GM23338 (cell line): ENCODE data around the gene BAG5. TPM values are rescaled to one million over a fixed set of nuclear protein-coding genes. Genes with fewer than 3 reads are reported as not detected.

ENCODE experiments used
- ATAC-seq: fragments of 200-7000 bp; cut with Tn5 transposase; 3 replicates; pipeline ENCODE4 v1.9.1; 2020
- DNase-seq: peaks from one replicate; pipeline ENCODE4 v3.0.0-alpha.2; 2015; ENCODE audit warnings: low spot score
- H2AFZ ChIP-seq: fragments of 200-600 bp; sonication (generic); 2 replicates; pipeline ENCODE4 v1.8.0; 2016; ENCODE audit warnings: antibody characterized with exemption, mild to moderate bottlenecking, moderate library complexity
- H3F3A ChIP-seq: fragments of 200-600 bp; sonication (generic); replicated peaks from 2 replicates; pipeline ENCODE4 v1.8.0; 2017; ENCODE audit warnings: antibody characterized with exemption, mixed run types, low read depth
- H3K27ac ChIP-seq: fragments of 200-600 bp; sonication (generic); 2 replicates; pipeline ENCODE4 v1.6.1; 2016; ENCODE audit warnings: low read depth
- H3K27me3 ChIP-seq: fragments of 200-600 bp; sonication (generic); 2 replicates; pipeline ENCODE4 v1.8.0; 2016; ENCODE audit warnings: mild to moderate bottlenecking, mixed run types, moderate library complexity; ENCODE audit not compliant: insufficient read depth
- H3K36me3 ChIP-seq: fragments of 200-600 bp; sonication (generic); 2 replicates; pipeline ENCODE4 v1.8.0; 2016; ENCODE audit warnings: mild to moderate bottlenecking; ENCODE audit not compliant: insufficient read depth
- H3K4me1 ChIP-seq: fragments of 200-600 bp; sonication (generic); 2 replicates; pipeline ENCODE4 v1.8.0; 2016; ENCODE audit warnings: mild to moderate bottlenecking, moderate library complexity; ENCODE audit not compliant: insufficient read depth
- H3K4me2 ChIP-seq: fragments of 200-600 bp; sonication (generic); 2 replicates; pipeline ENCODE4 v1.7.1; 2017; ENCODE audit warnings: mixed run types
- H3K4me3 ChIP-seq: fragments of 200-600 bp; sonication (generic); 2 replicates; pipeline ENCODE4 v1.6.1; 2016; ENCODE audit warnings: mixed run types
- H3K79me2 ChIP-seq: fragments of 200-600 bp; sonication (generic); replicated peaks from 2 replicates; pipeline ENCODE4 v1.8.0; 2017; ENCODE audit warnings: mild to moderate bottlenecking; ENCODE audit not compliant: insufficient read depth
- H3K9me2 ChIP-seq: fragments of 200-600 bp; sonication (generic); 2 replicates; pipeline ENCODE4 v1.8.0; 2017; ENCODE audit not compliant: insufficient read depth
- H4K20me1 ChIP-seq: fragments of 200-600 bp; sonication (generic); replicated peaks from 2 replicates; pipeline ENCODE4 v1.8.0; 2017; ENCODE audit warnings: mild to moderate bottlenecking; ENCODE audit not compliant: insufficient read depth
- H3K27ac Mint-ChIP-seq: 2 replicates; pipeline ENCODE4 v1.8.0; 2020; ENCODE audit warnings: inconsistent platforms, mild to moderate bottlenecking, moderate library complexity, mixed read lengths
- H3K27me3 Mint-ChIP-seq: 3 replicates; pipeline ENCODE4 v1.8.0; 2022; ENCODE audit warnings: low read depth, mild to moderate bottlenecking, moderate library complexity, mixed read lengths, inconsistent platforms; ENCODE audit not compliant: insufficient read depth, poor library complexity
- H3K36me3 Mint-ChIP-seq: 3 replicates; pipeline ENCODE4 v1.8.0; 2021; ENCODE audit warnings: low read depth, mild to moderate bottlenecking, inconsistent platforms, moderate library complexity, mixed read lengths
- H3K4me1 Mint-ChIP-seq: 3 replicates; pipeline ENCODE4 v1.8.0; 2020; ENCODE audit warnings: mild to moderate bottlenecking, inconsistent platforms, mixed read lengths
- H3K4me3 Mint-ChIP-seq: 3 replicates; pipeline ENCODE4 v1.8.0; 2021; ENCODE audit warnings: moderate library complexity, mild to moderate bottlenecking, inconsistent platforms, mixed read lengths
- H3K9me3 Mint-ChIP-seq: 3 replicates; pipeline ENCODE4 v1.8.0; 2020; ENCODE audit warnings: moderate library complexity, mild to moderate bottlenecking, inconsistent platforms, mixed read lengths
- CREB1 ChIP-seq: fragments of 250-450 bp; sonication (Bioruptor Pico); IDR thresholded peaks from 2 replicates; pipeline ENCODE4 v1.5.0; 2020; ENCODE audit warnings: low read depth, mild to moderate bottlenecking, moderate library complexity
- CTCF ChIP-seq, 2 experiments: fragments of 200-600 bp in 1 of 2; sonication (generic) in 1 of 2; conservative IDR thresholded peaks; 2 replicates each; pipeline versions ENCODE4 v1.5.1 to v1.6.1; 2016 to 2017; ENCODE audit warnings: antibody characterized with exemption in 2 of 2, low read depth in 2 of 2, mild to moderate bottlenecking in 2 of 2, moderate library complexity in 1 of 2
- EZH2 ChIP-seq: fragments of 200-600 bp; sonication (generic); IDR thresholded peaks from one replicate; pipeline ENCODE4 v1.8.0; 2017; ENCODE audit warnings: antibody characterized with exemption, mild to moderate bottlenecking, low read depth; ENCODE audit not compliant: unreplicated experiment
- EZH2phosphoT487 ChIP-seq: fragments of 200-600 bp; sonication (generic); IDR thresholded peaks from one replicate; pipeline ENCODE4 v1.8.1; 2018; ENCODE audit warnings: antibody characterized with exemption; ENCODE audit not compliant: unreplicated experiment
- JUNB ChIP-seq: IDR thresholded peaks from one replicate; pipeline ENCODE4 v1.6.1; 2016; ENCODE audit warnings: antibody characterized with exemption; ENCODE audit not compliant: unreplicated experiment
- POLR2AphosphoS5 ChIP-seq: IDR thresholded peaks from 2 replicates; pipeline ENCODE4 v1.6.1; 2016; ENCODE audit warnings: antibody characterized with exemption, low read depth
- ZNF114 ChIP-seq: fragments of 250-450 bp; sonication (Bioruptor Pico); IDR thresholded peaks from 2 replicates; pipeline ENCODE4 v1.5.0; 2020; ENCODE audit warnings: mild to moderate bottlenecking, moderate library complexity
- ZNF331 ChIP-seq: fragments of 250-450 bp; sonication (Bioruptor Pico); IDR thresholded peaks from 2 replicates; pipeline ENCODE4 v1.5.0; 2020; ENCODE audit warnings: low read depth, mild to moderate bottlenecking, moderate library complexity
- polyA plus RNA-seq: library from polyadenylated mRNA; unstranded; fragments of >200 nt; fragmentation: Nextera tagmentation; extraction: Ambion mirVana; gene quantifications from 2 replicates; pipeline ENCODE4 v1.2.1, GENCODE V29; 2016
- total RNA-seq: library from RNA; depleted of rRNA; stranded (reverse); fragments of >200 nt; shearing (Covaris generic); gene quantifications from 2 replicates; pipeline ENCODE4 v1.2.3, GENCODE V29; 2014
- TF ChIP-seq, protein P1 (sequence below): IDR thresholded peaks from one replicate; pipeline ENCODE4 v1.6.1; 2018; ENCODE audit warnings: antibody characterized with exemption; ENCODE audit not compliant: unreplicated experiment

The BAG5 gene
- total and polyA plus RNA-seq, 2 experiments from 2014 or later, result 21.1 to 29.2 TPM

DNA sequence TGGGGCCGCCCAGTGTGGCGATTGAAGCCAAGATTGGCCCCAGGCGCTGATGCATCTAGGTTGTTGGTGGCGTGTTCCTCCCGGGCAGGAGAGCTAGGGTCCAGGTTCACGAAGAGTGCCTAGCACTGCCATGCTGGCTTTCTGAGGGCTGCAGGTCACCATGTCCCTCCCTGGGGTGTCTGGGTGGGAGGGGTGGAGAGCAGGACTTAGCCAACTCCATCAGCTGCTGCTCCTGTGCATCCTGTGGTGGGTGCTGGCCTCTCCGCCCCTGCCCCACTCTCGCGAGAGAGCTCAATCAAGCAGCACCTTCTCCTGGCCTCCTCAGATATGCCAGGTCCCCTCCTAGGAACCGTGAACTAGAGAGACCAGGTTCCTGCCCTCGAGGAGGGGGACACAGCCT, 31.6 kb downstream of the BAG5 start:
- Mint-ChIP-seq H3K27me3 (peaks cover 16% of the 10 kb centered on the region), H3K27ac (no peak overlapping the region), H3K36me3 (peaks cover 4% of the 10 kb centered on the region; the same call in 1 of the 3 replicates), H3K4me1 (peaks cover 19% of the 10 kb centered on the region), H3K4me3 (peak overlapping the region; percentile 96; the same call in 2 of the 3 replicates), H3K9me3 (no peaks in the 10 kb centered on the region; the same call in 2 of the 3 replicates)
- Histone ChIP-seq H3K4me1 (peaks cover 4% of the 10 kb centered on the region; the same call in 1 of the 2 replicates), H3K36me3 (no peaks in the 10 kb centered on the region), H3K27ac (no peak overlapping the region), H3F3A (0 out of 2 replicates have a peak, but pooled peaks cover 6% of the 10 kb centered on the region), H3K27me3 (peaks cover under 1% of the 10 kb centered on the region; the same call in 1 of the 2 replicates), H2AFZ (no peak overlapping the region), H3K9me2 (no peaks in the 10 kb centered on the region), H3K79me2 (peaks cover 22% of the 10 kb centered on the region), H3K4me3 (no peak overlapping the region), H4K20me1 (peaks cover 10% of the 10 kb centered on the region), H3K4me2 (no peak overlapping the region)
- ATAC-seq, result no peak
- no peak for TF ChIP-seq ZNF114 (CRISPR knock-in tag)
- no peak for TF ChIP-seq CTCF (conservative IDR thresholded peaks at IDR 0.05; ENCODE audit: low read depth in 2 of 2)
- no peak for TF ChIP-seq EZH2phosphoT487
- TF ChIP-seq EZH2, result no peak
- no peak for TF ChIP-seq JUNB
- no peak for TF ChIP-seq POLR2AphosphoS5
- no peak for DNase-seq

DNA sequence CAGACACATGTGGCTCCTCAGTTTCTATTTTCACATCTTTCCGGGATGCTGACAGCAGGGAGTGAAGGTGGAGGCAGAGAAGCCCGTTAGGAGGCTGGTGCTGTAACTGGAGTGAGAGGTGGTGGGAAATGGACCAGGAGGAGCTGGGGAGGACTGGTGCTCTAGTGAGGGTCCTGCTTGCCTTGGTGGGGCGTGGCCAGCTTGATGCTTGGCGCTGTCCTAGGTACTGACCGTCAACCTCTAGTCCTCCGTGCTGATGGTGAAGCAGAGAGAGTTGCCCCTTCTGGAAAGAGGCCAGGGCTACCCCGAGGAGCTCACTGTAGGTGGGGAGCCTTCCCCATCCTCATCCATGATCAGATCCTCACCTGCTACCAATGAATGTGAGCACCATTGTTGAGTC, 32.1 kb downstream of the BAG5 start:
- peak; percentile 47 for ATAC-seq
- H3K36me3 Mint-ChIP-seq, result peaks cover 4% of the 10 kb centered on the region; the same call in 1 of the 3 replicates
- peak; percentile 79 for DNase-seq

More for the DNA sequence above, 32.1 kb downstream of the BAG5 start:
- Mint-ChIP-seq H3K27ac (0 out of 2 replicates have a peak overlapping the region, but pooled peaks have one; percentile 36), H3K27me3 (peaks cover 18% of the 10 kb centered on the region), H3K9me3 (no peaks in the 10 kb centered on the region; the same call in 2 of the 3 replicates), H3K4me3 (peak overlapping the region; percentile 96), H3K4me1 (peaks cover 19% of the 10 kb centered on the region)
- Histone ChIP-seq H3K27me3 (peaks cover 5% of the 10 kb centered on the region; the same call in 1 of the 2 replicates), H3K36me3 (no peaks in the 10 kb centered on the region), H3K4me1 (peaks cover 4% of the 10 kb centered on the region; the same call in 1 of the 2 replicates), H3K4me2 (peak overlapping the region; percentile 97), H4K20me1 (peaks cover 10% of the 10 kb centered on the region), H2AFZ (no peak overlapping the region), H3F3A (0 out of 2 replicates have a peak, but pooled peaks cover 6% of the 10 kb centered on the region), H3K27ac (no peak overlapping the region), H3K79me2 (peaks cover 22% of the 10 kb centered on the region), H3K4me3 (peak overlapping the region; percentile 97), H3K9me2 (no peaks in the 10 kb centered on the region)
- TF ChIP-seq CREB1 (no peak), EZH2 (no peak), JUNB (no peak), ZNF331 (no peak), CTCF (conservative IDR thresholded peaks at IDR 0.05; ENCODE audit: low read depth in 2 of 2) (no peak)
- TF ChIP-seq, protein P1, sequence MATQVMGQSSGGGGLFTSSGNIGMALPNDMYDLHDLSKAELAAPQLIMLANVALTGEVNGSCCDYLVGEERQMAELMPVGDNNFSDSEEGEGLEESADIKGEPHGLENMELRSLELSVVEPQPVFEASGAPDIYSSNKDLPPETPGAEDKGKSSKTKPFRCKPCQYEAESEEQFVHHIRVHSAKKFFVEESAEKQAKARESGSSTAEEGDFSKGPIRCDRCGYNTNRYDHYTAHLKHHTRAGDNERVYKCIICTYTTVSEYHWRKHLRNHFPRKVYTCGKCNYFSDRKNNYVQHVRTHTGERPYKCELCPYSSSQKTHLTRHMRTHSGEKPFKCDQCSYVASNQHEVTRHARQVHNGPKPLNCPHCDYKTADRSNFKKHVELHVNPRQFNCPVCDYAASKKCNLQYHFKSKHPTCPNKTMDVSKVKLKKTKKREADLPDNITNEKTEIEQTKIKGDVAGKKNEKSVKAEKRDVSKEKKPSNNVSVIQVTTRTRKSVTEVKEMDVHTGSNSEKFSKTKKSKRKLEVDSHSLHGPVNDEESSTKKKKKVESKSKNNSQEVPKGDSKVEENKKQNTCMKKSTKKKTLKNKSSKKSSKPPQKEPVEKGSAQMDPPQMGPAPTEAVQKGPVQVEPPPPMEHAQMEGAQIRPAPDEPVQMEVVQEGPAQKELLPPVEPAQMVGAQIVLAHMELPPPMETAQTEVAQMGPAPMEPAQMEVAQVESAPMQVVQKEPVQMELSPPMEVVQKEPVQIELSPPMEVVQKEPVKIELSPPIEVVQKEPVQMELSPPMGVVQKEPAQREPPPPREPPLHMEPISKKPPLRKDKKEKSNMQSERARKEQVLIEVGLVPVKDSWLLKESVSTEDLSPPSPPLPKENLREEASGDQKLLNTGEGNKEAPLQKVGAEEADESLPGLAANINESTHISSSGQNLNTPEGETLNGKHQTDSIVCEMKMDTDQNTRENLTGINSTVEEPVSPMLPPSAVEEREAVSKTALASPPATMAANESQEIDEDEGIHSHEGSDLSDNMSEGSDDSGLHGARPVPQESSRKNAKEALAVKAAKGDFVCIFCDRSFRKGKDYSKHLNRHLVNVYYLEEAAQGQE, result peak; percentile 91
